LHCN-M2 (cell line): ENCODE data around the gene CAPZA2. TPM values are rescaled to one million over a fixed set of nuclear protein-coding genes. Genes with fewer than 3 reads are reported as not detected.
A peak's percentile ranks its signal among the peaks of the same experiment; 100 is the strongest.

Source experiments
- DNase-seq: peaks from one replicate; pipeline ENCODE4 v3.0.0-alpha.2; 2012; ENCODE audit warnings: low read depth
- total RNA-seq: library from RNA; depleted of rRNA; stranded (reverse); fragments of >200 nt; gene quantifications from 2 replicates; pipeline ENCODE4 v1.2.3, GENCODE V29; 2014

Gene CAPZA2
- total RNA-seq, 1 experiment from 2014 or later = 211 TPM

GRCh38 chr7:116861717-116862116 is 670 bp upstream of the CAPZA2 start:
- no peak for DNase-seq

GRCh38 chr7:116862951-116863670 is 724 bp downstream of the CAPZA2 start:
- DNase-seq = peak; percentile 45

DNA sequence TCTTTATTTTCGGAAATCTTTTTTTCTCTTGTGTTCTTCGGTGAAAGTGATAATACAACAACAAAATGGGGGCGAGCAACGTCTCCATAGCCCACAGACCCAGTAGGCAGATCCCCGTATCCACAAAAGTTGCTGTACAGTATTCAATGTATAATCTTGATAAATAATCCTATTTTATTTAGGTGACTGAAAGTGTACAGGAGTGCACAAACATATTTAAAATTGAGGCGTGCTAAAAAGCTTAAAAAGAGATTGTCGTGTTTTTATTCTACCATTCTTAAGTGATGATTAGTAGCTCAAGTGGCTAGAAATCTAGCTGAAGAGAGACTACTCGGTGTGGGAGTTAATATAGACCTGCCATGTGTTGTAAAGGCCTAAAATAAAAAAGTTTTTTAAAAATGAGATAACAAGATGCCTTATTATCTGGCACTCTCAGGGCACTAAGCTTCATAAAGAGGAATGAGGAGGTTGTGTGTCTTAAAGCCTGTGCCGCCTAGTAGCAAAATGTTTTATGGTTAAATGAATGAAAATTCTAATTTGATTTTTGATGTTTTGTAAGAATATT is 1.6 kb downstream of the CAPZA2 start:
- no peak for DNase-seq

- no peak for DNase-seq
Observed at GRCh38 chr7:116871061-116871700, 8.8 kb downstream of the CAPZA2 start.

GRCh38 chr7:116872026-116872425 is 9.6 kb downstream of the CAPZA2 start:
- DNase-seq = no peak

DNA sequence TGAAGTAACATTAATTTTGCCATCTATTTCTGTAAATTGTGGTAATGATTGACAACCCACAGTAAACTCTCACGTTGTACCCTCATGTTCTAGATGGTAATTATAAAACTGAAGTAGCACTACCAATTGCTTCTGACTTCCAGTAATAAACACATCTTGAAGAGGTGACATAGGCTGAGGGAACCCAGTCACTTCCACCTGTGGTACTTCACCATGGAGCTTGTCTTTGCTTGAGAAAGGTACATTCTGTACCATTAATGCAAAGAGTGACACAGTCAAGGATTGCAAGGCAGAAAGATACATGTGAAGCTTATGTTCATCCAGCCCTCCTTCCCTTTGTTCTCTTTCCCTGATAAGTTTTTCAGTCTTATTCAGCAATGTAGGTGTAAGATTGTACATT is 11.2 kb downstream of the CAPZA2 start:
- no peak for DNase-seq

- no peak for DNase-seq
Observed at GRCh38 chr7:116876664-116877442, 14.5 kb downstream of the CAPZA2 start.

GRCh38 chr7:116877443-116878217 is 15.2 kb downstream of the CAPZA2 start:
- DNase-seq = no peak

DNA sequence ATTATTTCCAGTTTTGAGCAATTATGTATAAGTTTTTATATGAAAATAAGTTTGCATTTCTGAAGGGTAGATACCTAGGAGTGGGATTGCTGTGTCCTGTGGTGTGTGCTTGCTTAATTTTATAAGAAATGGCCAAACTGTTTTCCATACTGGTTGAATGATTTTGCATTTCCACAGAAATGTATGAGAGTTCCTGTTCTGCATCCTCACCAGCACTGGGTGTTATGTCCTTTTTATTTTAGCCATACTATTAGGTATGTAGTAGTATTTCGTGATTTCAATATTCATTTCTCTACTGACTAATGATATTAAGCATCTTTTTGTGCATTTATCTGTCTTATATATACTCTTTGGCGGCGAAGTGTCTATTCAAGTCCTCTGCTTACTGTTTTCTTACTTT is 22.3 kb downstream of the CAPZA2 start:
- no peak for DNase-seq

DNA sequence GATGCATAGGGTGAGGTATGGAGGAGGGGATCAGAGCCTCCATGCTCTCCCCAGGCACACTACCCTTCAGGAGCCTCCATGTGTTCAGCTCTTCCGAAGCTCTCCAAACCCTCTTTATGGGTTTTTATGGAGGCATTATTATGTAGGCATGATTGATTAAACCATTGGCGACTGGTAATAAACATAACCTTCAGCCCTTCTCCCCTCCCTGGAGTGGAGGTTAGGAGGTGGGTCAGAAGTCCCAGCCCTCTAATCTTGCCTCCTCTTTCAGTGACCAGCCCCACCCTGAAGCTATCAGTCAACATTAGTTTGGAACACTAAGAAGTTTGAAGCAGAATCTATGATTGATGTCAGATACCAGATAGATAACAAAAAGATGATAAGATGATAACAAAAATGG is 23.3 kb downstream of the CAPZA2 start:
- DNase-seq = no peak

- DNase-seq = no peak
Observed at GRCh38 chr7:116886543-116887156, 24.3 kb downstream of the CAPZA2 start.

- no peak for DNase-seq
Observed at GRCh38 chr7:116888895-116889294, 26.5 kb downstream of the CAPZA2 start.

GRCh38 chr7:116895849-116896248 is 33.5 kb downstream of the CAPZA2 start:
- DNase-seq = no peak

DNA sequence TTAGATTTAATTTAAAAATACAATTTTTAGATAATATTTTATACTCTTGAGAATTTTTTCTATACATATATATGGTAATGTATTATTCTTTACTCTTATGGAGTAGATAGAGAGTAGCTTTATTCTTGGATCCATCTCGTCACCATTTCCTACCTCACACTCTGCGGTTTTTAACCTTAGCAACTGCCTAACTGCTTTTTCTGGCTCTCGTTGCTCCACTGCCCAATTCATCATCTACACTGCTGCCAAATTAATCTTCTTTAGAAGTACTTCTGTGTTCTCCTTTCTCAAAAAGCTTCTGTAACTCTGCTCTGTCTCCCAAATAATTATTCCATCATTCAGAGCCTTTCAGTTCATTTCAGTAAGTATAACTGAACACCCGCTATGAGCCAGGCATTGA is 35.3 kb downstream of the CAPZA2 start:
- no peak for DNase-seq

GRCh38 chr7:116899308-116899707 is 36.9 kb downstream of the CAPZA2 start:
- peak; percentile 28 for DNase-seq

DNA sequence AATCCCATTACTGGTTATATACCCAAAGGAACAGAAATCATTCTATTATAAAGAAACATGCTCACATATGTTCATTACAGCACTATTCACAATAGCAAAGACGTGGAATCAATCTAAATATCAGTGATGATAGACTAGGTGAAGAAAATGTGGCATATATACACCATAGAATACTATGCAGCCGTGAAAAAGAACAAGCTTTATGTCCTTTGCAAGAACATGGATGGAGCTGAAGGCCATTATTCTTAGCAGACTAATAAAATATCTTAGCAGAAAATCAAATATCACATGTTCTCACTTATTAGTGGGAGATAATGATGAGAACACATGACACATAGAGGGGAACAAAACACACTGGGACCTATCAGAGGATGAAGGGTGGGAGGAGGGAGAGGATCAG is 38.8 kb downstream of the CAPZA2 start:
- DNase-seq = no peak

DNA sequence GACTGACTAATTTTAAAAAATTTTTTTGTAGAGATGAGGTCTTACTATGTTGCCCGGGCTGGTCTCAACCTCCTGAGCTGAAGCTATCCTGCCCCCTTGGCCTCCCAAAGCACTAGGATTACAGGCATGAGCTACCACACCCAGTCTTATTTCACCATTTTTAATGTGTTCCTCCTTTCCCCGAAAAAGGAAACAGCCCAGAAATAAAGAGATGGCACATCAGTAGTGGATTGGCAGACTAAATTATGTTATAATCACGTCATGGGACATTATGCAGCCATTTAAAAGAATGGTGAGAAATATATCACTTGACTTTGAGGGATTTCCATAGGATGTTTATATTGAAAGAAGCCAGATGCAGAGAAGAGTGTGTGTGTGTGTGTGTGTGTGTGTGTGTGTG is 40.5 kb downstream of the CAPZA2 start:
- DNase-seq = no peak

- DNase-seq = no peak
Observed at GRCh38 chr7:116906391-116906790, 44.0 kb downstream of the CAPZA2 start.

GRCh38 chr7:116910383-116910782 is 48.0 kb downstream of the CAPZA2 start:
- DNase-seq = no peak

DNA sequence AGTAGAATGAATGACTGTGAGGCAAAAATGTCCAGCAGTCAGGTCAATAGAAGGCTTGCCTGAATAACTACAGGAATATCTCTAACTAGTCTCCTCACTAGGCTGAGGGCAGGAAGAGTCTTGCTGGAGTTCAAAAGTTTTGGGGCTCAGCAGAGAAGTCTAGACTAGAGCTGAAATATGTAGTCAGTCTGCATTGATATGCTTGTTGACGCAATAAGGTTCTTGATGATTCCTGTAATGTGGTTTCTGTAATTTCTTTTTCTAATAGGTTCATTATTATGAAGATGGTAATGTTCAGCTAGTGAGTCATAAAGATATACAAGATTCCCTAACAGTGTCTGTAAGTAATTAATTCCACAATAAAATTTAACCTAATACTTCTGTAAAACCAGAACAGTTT is 49.4 kb downstream of the CAPZA2 start:
- DNase-seq = no peak

GRCh38 chr7:116912269-116912909 is 50.0 kb downstream of the CAPZA2 start:
- peak; percentile 14 for DNase-seq
